H1 (cell line): Measurements from ENCODE around the gene SHC3. TPM values are rescaled to one million over a fixed set of nuclear protein-coding genes. Genes with fewer than 3 reads are reported as not detected.

Source experiments
- CTCF ChIA-PET: fragments of 300-600 bp; sonication (Branson Sonifier 250); formaldehyde crosslinking; loops from one replicate; lab custom pipeline; 2021; ENCODE audit not compliant: partially characterized antibody; lab: Charles Lee
- POLR2A ChIA-PET: fragments of 300-600 bp; sonication (Branson Sonifier 250); formaldehyde crosslinking; loops from one replicate; lab custom pipeline; 2021; ENCODE audit warnings: inconsistent platforms; ENCODE audit not compliant: partially characterized antibody; lab: Charles Lee
- DNase-seq, 2 experiments: peaks; one replicate each; pipeline versions ENCODE4 v3.0.0 to v3.0.0-alpha.2; 2010 to 2022; ENCODE audit warnings: low spot score in 2 of 2, low read depth in 1 of 2, mixed read lengths in 1 of 2
- FAIRE-seq: peaks from 2 replicates; lab custom pipeline; 2011; peaks lifted over from hg19 to GRCh38; lab: Jason Lieb, UNC
- H2AFZ ChIP-seq: 2 replicates; pipeline ENCODE4 v1.8.1; 2012; ENCODE audit warnings: low read length, inconsistent platforms
- H2AK5ac ChIP-seq: 2 replicates; pipeline ENCODE4 v1.6.1; 2013; ENCODE audit warnings: low read depth, low read length
- H2BK120ac ChIP-seq: replicated peaks from 2 replicates; pipeline ENCODE3; 2013; ENCODE audit warnings: low read depth, low read length, inconsistent platforms
- H2BK12ac ChIP-seq: 2 replicates; pipeline ENCODE4 v1.6.1; 2013; ENCODE audit warnings: low read depth, low read length
- H2BK15ac ChIP-seq: 2 replicates; pipeline ENCODE4 v1.6.1; 2013; ENCODE audit warnings: low read length
- H2BK20ac ChIP-seq: 2 replicates; pipeline ENCODE4 v1.6.1; 2013; ENCODE audit warnings: low read length
- H2BK5ac ChIP-seq: 2 replicates; pipeline ENCODE4 v1.6.1; 2013; ENCODE audit warnings: low read depth, low read length
- H3K14ac ChIP-seq: 2 replicates; pipeline ENCODE4 v1.6.1; 2013; ENCODE audit warnings: inconsistent platforms; ENCODE audit not compliant: insufficient read length
- H3K18ac ChIP-seq: 2 replicates; pipeline ENCODE4 v1.6.1; 2013; ENCODE audit warnings: low read length; ENCODE audit errors: extremely low read depth
- H3K23ac ChIP-seq: 2 replicates; pipeline ENCODE4 v1.6.1; 2013; ENCODE audit warnings: inconsistent platforms; ENCODE audit not compliant: insufficient read length
- H3K23me2 ChIP-seq: 2 replicates; pipeline ENCODE4 v1.6.1; 2013; ENCODE audit warnings: low read depth, low read length
- H3K27ac ChIP-seq: 2 replicates; pipeline ENCODE4 v1.6.1; 2011; ENCODE audit warnings: low read depth, low read length, inconsistent platforms
- H3K27me3 ChIP-seq, 4 experiments: replicated peaks in 1 of 4; 1 replicate in 1 of 4; 2 replicates in 3 of 4; pipeline versions ENCODE4 v1.6.1 to v1.8.1; 2011 to 2013; ENCODE audit warnings: low read length in 3 of 4, mild to moderate bottlenecking in 3 of 4, inconsistent platforms in 2 of 4, mixed read lengths in 2 of 4, moderate library complexity in 1 of 4; ENCODE audit not compliant: control insufficient read depth in 3 of 4, insufficient read depth in 3 of 4; ENCODE audit errors: extremely low read depth in 1 of 4
- H3K36me3 ChIP-seq, 4 experiments: 2 replicates each; pipeline versions ENCODE4 v1.6.1 to v1.8.1; 2011 to 2013; ENCODE audit warnings: mild to moderate bottlenecking in 4 of 4, low read length in 3 of 4, moderate library complexity in 2 of 4, control low read depth in 1 of 4, inconsistent platforms in 1 of 4; ENCODE audit not compliant: insufficient read depth in 4 of 4, control insufficient read depth in 2 of 4
- H3K4ac ChIP-seq: replicated peaks from 2 replicates; pipeline ENCODE3; 2013; ENCODE audit warnings: low read length, low read depth, mixed read lengths, inconsistent platforms; ENCODE audit not compliant: insufficient read length
- H3K4me1 ChIP-seq, 4 experiments: replicated peaks in 1 of 4; 1 replicate in 1 of 4; 2 replicates in 3 of 4; pipeline versions ENCODE4 v1.6.1 to v1.8.1; 2011 to 2013; ENCODE audit warnings: low read length in 3 of 4, inconsistent platforms in 2 of 4, mixed read lengths in 1 of 4; ENCODE audit not compliant: insufficient read depth in 4 of 4, control insufficient read depth in 3 of 4
- H3K4me2 ChIP-seq, 2 experiments: 2 replicates each; pipeline versions ENCODE4 v1.6.1 to v1.8.1; 2011 to 2013; ENCODE audit warnings: low read depth in 2 of 2, low read length in 2 of 2, control low read depth in 1 of 2, inconsistent platforms in 1 of 2, mild to moderate bottlenecking in 1 of 2; ENCODE audit not compliant: insufficient read depth in 1 of 2
- H3K4me3 ChIP-seq, 4 experiments: fragments of 200-600, 300-600 bp in 1 of 4; sonication (generic), shearing (Covaris generic), sonication (Bioruptor Twin) in 1 of 4; 2 replicates each; pipeline versions ENCODE4 v1.5.1 to v1.8.1; 2011 to 2016; ENCODE audit warnings: low read length in 4 of 4, low read depth in 3 of 4, control low read depth in 2 of 4, inconsistent platforms in 2 of 4, mild to moderate bottlenecking in 2 of 4, mixed read lengths in 1 of 4, moderate library complexity in 1 of 4; ENCODE audit not compliant: insufficient read depth in 2 of 4; ENCODE audit errors: extremely low read depth in 1 of 4
- H3K56ac ChIP-seq: replicated peaks from 2 replicates; pipeline ENCODE3; 2013; ENCODE audit warnings: low read depth, mild to moderate bottlenecking, mixed read lengths, low read length, inconsistent platforms; ENCODE audit not compliant: insufficient read length
- H3K79me1 ChIP-seq: 2 replicates; pipeline ENCODE4 v1.6.1; 2013; ENCODE audit warnings: low read depth, low read length, control low read depth
- H3K79me2 ChIP-seq, 2 experiments: 2 replicates each; pipeline versions ENCODE4 v1.6.1 to v1.8.1; 2012 to 2013; ENCODE audit warnings: low read length in 2 of 2, mild to moderate bottlenecking in 2 of 2, inconsistent platforms in 1 of 2; ENCODE audit not compliant: insufficient read depth in 2 of 2, control insufficient read depth in 1 of 2
- H3K9ac ChIP-seq, 4 experiments: replicated peaks in 1 of 4; 1 replicate in 1 of 4; 2 replicates in 3 of 4; pipeline versions ENCODE4 v1.6.1 to v1.8.1; 2011 to 2013; ENCODE audit warnings: low read depth in 3 of 4, low read length in 3 of 4, control low read depth in 2 of 4, mild to moderate bottlenecking in 2 of 4, moderate library complexity in 2 of 4, inconsistent platforms in 1 of 4; ENCODE audit errors: extremely low read depth in 1 of 4
- H3K9me3 ChIP-seq, 2 experiments: 2 replicates each; pipeline versions ENCODE4 v1.6.1 to v1.8.1; 2012 to 2013; ENCODE audit warnings: mild to moderate bottlenecking in 2 of 2, moderate library complexity in 2 of 2, control low read depth in 1 of 2, inconsistent platforms in 1 of 2, low read depth in 1 of 2, low read length in 1 of 2, mixed read lengths in 1 of 2; ENCODE audit not compliant: insufficient read depth in 2 of 2
- H4K20me1 ChIP-seq, 2 experiments: replicated peaks in 1 of 2; 2 replicates each; pipeline versions ENCODE3 to v1.8.1; 2011 to 2013; ENCODE audit warnings: inconsistent platforms in 2 of 2, low read length in 2 of 2, mild to moderate bottlenecking in 1 of 2; ENCODE audit not compliant: insufficient read depth in 2 of 2, control insufficient read depth in 1 of 2
- H4K5ac ChIP-seq: 2 replicates; pipeline ENCODE4 v1.6.1; 2013; ENCODE audit warnings: low read length, low read depth, mixed read lengths, inconsistent platforms; ENCODE audit not compliant: insufficient read length
- H4K8ac ChIP-seq: 2 replicates; pipeline ENCODE4 v1.8.0; 2013; ENCODE audit warnings: mild to moderate bottlenecking, moderate library complexity, low read length, inconsistent platforms; ENCODE audit not compliant: insufficient read depth; ENCODE audit errors: extremely low read depth
- H4K91ac ChIP-seq: replicated peaks from 2 replicates; pipeline ENCODE3; 2013; ENCODE audit warnings: low read length, mixed read lengths, inconsistent platforms; ENCODE audit not compliant: insufficient read length
- CHD1 ChIP-seq: IDR thresholded peaks from 2 replicates; pipeline ENCODE4 v1.6.1; 2012; ENCODE audit warnings: low read depth, low read length, improper control_type of control experiment
- CTBP2 ChIP-seq: IDR thresholded peaks from 2 replicates; pipeline ENCODE4 v1.7.0; 2011; ENCODE audit warnings: borderline replicate concordance, mild to moderate bottlenecking, moderate library complexity, mixed read lengths, low read length; ENCODE audit not compliant: insufficient read depth, insufficient read length
- EGR1 ChIP-seq: IDR thresholded peaks from 2 replicates; pipeline ENCODE4 v1.6.1; 2011; ENCODE audit warnings: low read depth, low read length, borderline replicate concordance
- EP300 ChIP-seq, 2 experiments: IDR thresholded peaks; 1 replicate in 1 of 2; 2 replicates in 1 of 2; pipeline ENCODE4 v1.6.1; 2011 to 2012; ENCODE audit warnings: low read depth in 2 of 2, low read length in 2 of 2, mild to moderate bottlenecking in 2 of 2, borderline replicate concordance in 1 of 2, inconsistent platforms in 1 of 2, moderate library complexity in 1 of 2
- EZH2 ChIP-seq: fragments of 200-600 bp; sonication (generic); IDR thresholded peaks from 2 replicates; pipeline ENCODE4 v1.7.1; 2012; ENCODE audit warnings: low read depth, mild to moderate bottlenecking, moderate library complexity, low read length, inconsistent platforms; ENCODE audit not compliant: severe bottlenecking
- GTF2F1 ChIP-seq: IDR thresholded peaks from 2 replicates; pipeline ENCODE4 v1.6.1; 2012; ENCODE audit warnings: low read depth, low read length, improper control_type of control experiment, borderline replicate concordance
- KDM1A ChIP-seq: fragments of 200-600, 300-600 bp; sonication (generic); IDR thresholded peaks from 2 replicates; pipeline ENCODE4 v1.7.1; 2016; ENCODE audit warnings: mild to moderate bottlenecking, low read length, borderline replicate concordance
- RNF2 ChIP-seq: fragments of 200-900, 300-1000 bp; sonication (generic); IDR thresholded peaks from 2 replicates; pipeline ENCODE4 v1.7.1; 2016; ENCODE audit warnings: borderline replicate concordance, low read depth, mild to moderate bottlenecking, antibody characterized with exemption, low read length; ENCODE audit not compliant: poor library complexity, severe bottlenecking; ENCODE audit errors: missing control alignments
- SAP30 ChIP-seq: fragments of 300-600 bp; sonication (generic); IDR thresholded peaks from 2 replicates; pipeline ENCODE4 v1.7.1; 2012; ENCODE audit warnings: low read length, moderate library complexity, mild to moderate bottlenecking, inconsistent platforms; ENCODE audit not compliant: insufficient read depth, insufficient replicate concordance
- SIX5 ChIP-seq: IDR thresholded peaks from 2 replicates; pipeline ENCODE4 v1.6.1; 2011; ENCODE audit warnings: mild to moderate bottlenecking, low read depth, low read length
- SUZ12 ChIP-seq: fragments of 200-600 bp; sonication (generic); IDR thresholded peaks from 2 replicates; pipeline ENCODE4 v1.6.1; 2012; ENCODE audit warnings: mild to moderate bottlenecking, inconsistent platforms, low read length, moderate library complexity, mixed read lengths
- TCF12 ChIP-seq: IDR thresholded peaks from 2 replicates; pipeline ENCODE4 v1.6.1; 2011; ENCODE audit warnings: low read depth, mild to moderate bottlenecking, low read length
- WGBS, 2 experiments: shearing (Covaris generic) in 1 of 2; methylation state at CpG; one replicate each; pipeline versions ENCODE4 v1.1.6 to v1.1.7; 2013 to 2015; ENCODE audit warnings: low lambda C conversion rate in 2 of 2, mixed read lengths in 2 of 2, inconsistent platforms in 1 of 2, low coverage in 1 of 2, missing lambda C conversion rate in 1 of 2; ENCODE audit not compliant: insufficient replicate concordance in 2 of 2, insufficient coverage in 1 of 2, insufficient read length in 1 of 2; ENCODE audit errors: extremely low coverage in 1 of 2, missing lambda C conversion rate in 1 of 2; 5-methylcytosine and 5-hydroxymethylcytosine counted together
- polyA plus RNA-seq, 7 experiments: library from polyadenylated mRNA; depleted of rRNA in 3 of 7; stranded (reverse) in 5 of 7; unstranded in 2 of 7; fragments of >200 nt in 5 of 7; fragments of 200-250 nt in 2 of 7; gene quantifications; 1 replicate in 5 of 7; 2 replicates in 1 of 7; 4 replicates in 1 of 7; pipeline versions ENCODE4 v1.2.1 to v1.2.3, GENCODE V29; 2011 to 2013; ENCODE audit warnings: missing spikeins in 2 of 7, mixed read lengths in 2 of 7
- total RNA-seq: library from RNA; stranded (reverse); fragmentation: NEBNext Ultra II Directional; extraction: Animal tissue kit (Norgen Biotek cat#: 25700); gene quantifications from 2 replicates; pipeline ENCODE4 v1.2.1, GENCODE V29; 2021

Gene SHC3
- total and polyA plus RNA-seq, 2 of the 8 experiments (the other 6 are each of a cell fraction or from before 2014, with no cell fraction given) = 1.4 to 7.1 TPM

DNA sequence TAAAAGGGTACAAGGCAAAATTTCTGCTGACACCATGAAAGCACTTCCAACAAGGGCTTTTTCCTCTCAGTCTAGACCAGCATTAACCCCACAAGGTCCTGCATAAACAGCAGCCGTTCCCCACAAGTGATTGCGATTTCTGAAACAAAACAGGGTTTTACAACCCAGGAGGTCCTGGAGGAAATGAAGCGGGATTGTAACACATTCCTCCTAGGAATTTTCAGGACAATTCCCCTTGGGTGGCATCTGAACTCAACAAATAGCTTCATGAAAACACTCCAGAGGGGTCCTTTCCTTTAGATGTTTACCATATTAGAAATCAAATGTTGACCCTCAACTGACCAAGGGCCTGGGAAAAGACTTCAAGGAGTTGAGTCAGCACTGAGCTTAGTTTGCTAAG is 36.7 kb upstream of the SHC3 start:
- Histone ChIP-seq H3K4me1 (peaks cover 0 to 2% (median 0%) of the 10 kb centered on the region in 4 experiments; a peak in 1 of 7 replicates), H3K27me3 (no peaks in the 10 kb centered on the region), H3K14ac (no peak overlapping the region), H3K56ac (no peak overlapping the region), H2BK5ac (no peak overlapping the region), H3K18ac (no peak overlapping the region), H3K27ac (no peak overlapping the region), H3K9me3 (peaks cover 4 to 5% of the 10 kb centered on the region in 2 experiments; a peak in 2 of 4 replicates), H3K79me2 (no peaks in the 10 kb centered on the region), H4K20me1 (no peaks in the 10 kb centered on the region), H3K36me3 (no peaks in the 10 kb centered on the region), H4K8ac (no peak overlapping the region), H3K4me3 (no peak overlapping the region), H2AK5ac (no peak overlapping the region), H3K4ac (no peak overlapping the region), H3K23me2 (peaks cover under 1% of the 10 kb centered on the region; the same call in 1 of the 2 replicates), H2BK15ac (no peak overlapping the region), H4K91ac (no peak overlapping the region), H3K23ac (no peak overlapping the region), H3K9ac (no peak overlapping the region), H2AFZ (no peak overlapping the region), H4K5ac (no peak overlapping the region), H2BK12ac (0 out of 2 replicates have a peak overlapping the region, but pooled peaks have one; percentile 28), H2BK20ac (no peak overlapping the region), H3K79me1 (no peaks in the 10 kb centered on the region), H2BK120ac (no peak overlapping the region), H3K4me2 (no peak overlapping the region)
- WGBS, 2 experiments = 76% methylated on average over 3 of the region's 3 CpGs; no CpG with 5 or more reads in 1 of the 2 experiments
- peak in 1 of 2 experiments; percentile 36 for DNase-seq
- CTCF ChIA-PET = no interaction called here
- POLR2A ChIA-PET = no interaction called here
- FAIRE-seq = no peak
- TF ChIP-seq EGR1 = no peak
- no peak for TF ChIP-seq RNF2
- TF ChIP-seq TCF12 = no peak
- no peak for TF ChIP-seq SUZ12
- TF ChIP-seq GTF2F1 = no peak
- no peak for TF ChIP-seq CHD1
- no peak for TF ChIP-seq EP300 (IDR thresholded peaks at IDR 0.05; ENCODE audit: borderline replicate concordance in 1 of 2, low read depth in 2 of 2, low read length in 2 of 2)
- no peak for TF ChIP-seq SIX5
- no peak for TF ChIP-seq EZH2
- no peak for TF ChIP-seq KDM1A
- TF ChIP-seq CTBP2 = no peak
- no peak for TF ChIP-seq SAP30
